ENCODE data around the gene PPP5C. TPM values are rescaled to one million over a fixed set of nuclear protein-coding genes. Genes with fewer than 3 reads are reported as not detected.
"Not testable (repeated sequence)": the region's sequence is repeated elsewhere in the genome, so short reads cannot be mapped to it uniquely, and the experiment has no call there.

PPP5C gene
- total and polyA plus RNA-seq, 9 of the 15 experiments (the other 6 are each of a cell fraction or from before 2014, with no cell fraction given): 1.9 to 166 (median 108) TPM

DNA sequence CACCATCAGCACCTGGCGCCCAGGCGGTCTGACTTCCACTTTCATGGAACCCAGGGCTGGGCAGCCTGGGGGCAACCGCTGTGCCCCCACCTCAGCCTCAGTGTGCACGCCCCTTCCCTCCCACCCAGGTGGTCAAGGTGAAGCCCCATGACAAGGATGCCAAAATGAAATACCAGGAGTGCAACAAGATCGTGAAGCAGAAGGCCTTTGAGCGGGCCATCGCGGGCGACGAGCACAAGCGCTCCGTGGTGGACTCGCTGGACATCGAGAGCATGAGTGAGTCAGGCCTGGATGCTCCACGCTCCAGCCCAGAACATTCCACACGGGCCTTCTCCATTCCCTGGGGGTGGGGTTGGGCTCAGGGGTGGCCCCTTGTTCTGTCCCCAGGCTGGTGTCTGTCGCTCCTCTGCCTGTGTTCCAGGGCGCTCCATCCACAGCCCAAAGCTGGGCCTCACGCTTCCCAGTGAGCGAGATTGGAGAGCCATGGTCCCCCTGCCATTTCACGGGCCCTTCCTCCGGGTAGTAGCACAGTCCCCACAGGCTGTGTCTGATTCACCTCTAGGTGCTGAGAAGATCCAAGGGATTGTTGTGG lies 28.7 kb downstream of the PPP5C start:
- peaks cover 0 to 12% of the 10 kb centered on the region in 2 experiments; a peak in 1 of 5 replicates for H3K4me1 ChIP-seq (replicated peaks in 1 of 2; ENCODE audit: control insufficient read depth in 2 of 2, insufficient read depth in 2 of 2, low read length in 2 of 2)
- H4K20me1 ChIP-seq (replicated peaks; ENCODE audit: control insufficient read depth, insufficient read depth, low read length); ATAC-seq; H3K27me3 ChIP-seq (ENCODE audit: control insufficient read depth in 2 of 2, insufficient read depth in 2 of 2, low read length in 2 of 2); FAIRE-seq; H3K4me2 ChIP-seq (ENCODE audit: insufficient read depth, low read length); intact Hi-C loops (cut with micrococcal nuclease); H2AFZ ChIP-seq (ENCODE audit: low read depth, low read length); DNase-seq (ENCODE audit: extremely low read depth in 1 of 4, low spot score in 3 of 4); BruUV-seq (replicated peaks); in situ Hi-C loops (cut with MboI); H3K9me1 ChIP-seq (ENCODE audit: control insufficient read depth, insufficient read depth, low read length); H3K27ac ChIP-seq (ENCODE audit: extremely low read depth, low read depth, low read length); H3K4me3 ChIP-seq; H3K9me3 ChIP-seq (replicated peaks; ENCODE audit: control insufficient read depth, insufficient read depth, low read depth, low read length); H3K9ac ChIP-seq (ENCODE audit: insufficient read depth in 1 of 2, low read depth in 2 of 2, low read length in 2 of 2): not testable (repeated sequence)
- H3K79me2 ChIP-seq (ENCODE audit: control insufficient read depth, insufficient read depth, low read length): peaks cover 20% of the 10 kb centered on the region
- POLR2A ChIA-PET: interaction anchor here (0.6 to 0.7 kb wide), 2 partner anchors 119 to 1464 kb away, joined by 3 to 4 read pairs; no protein-coding TSS in a partner anchor
- 0 out of 2 replicates have a peak, but pooled peaks have one; percentile 27 for TF ChIP-seq POLR2G (IDR thresholded peaks at IDR 0.05; ENCODE audit: low read depth, low read length)
- 96% methylated on average over 11 of the region's 22 CpGs for WGBS (ENCODE audit: insufficient coverage, low coverage, missing lambda C conversion rate)
- CTCF ChIA-PET (ENCODE audit: low intra/inter-chr PET ratio): interaction anchor here (0.7 kb wide), 1 partner anchor 14 kb away, joined by 3 read pairs; no protein-coding TSS in a partner anchor
- peaks cover 88% of the 10 kb centered on the region for H3K36me3 ChIP-seq (ENCODE audit: control insufficient read depth, insufficient read depth, low read length)

DNA sequence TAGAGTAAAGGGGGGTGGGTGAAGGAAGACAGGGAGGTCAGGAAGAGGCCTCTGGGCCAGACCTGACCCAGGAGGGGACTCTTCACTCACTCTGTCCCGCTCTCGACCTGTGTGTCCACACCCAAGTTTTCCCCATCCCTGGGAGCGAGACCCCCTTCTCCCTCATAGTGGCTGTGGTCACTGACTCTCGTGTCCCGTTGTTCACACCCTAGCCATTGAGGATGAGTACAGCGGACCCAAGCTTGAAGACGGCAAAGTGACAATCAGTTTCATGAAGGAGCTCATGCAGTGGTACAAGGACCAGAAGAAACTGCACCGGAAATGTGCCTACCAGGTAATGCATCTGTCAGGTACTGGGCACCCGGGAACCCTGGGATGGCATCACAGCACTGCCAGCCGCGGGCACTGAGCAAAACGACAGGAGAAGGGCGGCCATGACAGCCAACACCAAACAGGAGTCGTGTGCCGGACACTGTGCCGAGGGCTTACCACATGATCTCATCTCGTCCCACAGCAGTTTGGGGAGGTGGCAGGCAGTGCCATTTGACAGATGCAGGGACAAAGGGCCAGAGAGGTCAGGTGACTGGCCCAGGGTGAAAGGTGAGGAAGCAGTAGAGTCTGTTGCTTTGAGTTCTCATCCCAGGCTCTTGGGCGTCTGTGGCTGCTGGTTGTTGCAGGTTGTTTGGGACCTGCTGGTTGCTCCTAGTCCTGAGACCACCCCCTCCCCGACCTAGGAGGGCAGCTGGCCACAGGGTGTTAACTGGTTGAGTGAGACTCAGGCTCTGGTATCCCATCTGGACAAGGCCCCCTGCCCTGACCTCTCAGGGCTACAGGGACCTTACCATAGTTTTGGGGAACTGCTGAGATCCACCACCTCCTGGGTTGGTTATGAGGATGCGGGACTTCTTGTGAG lies 29.6 kb downstream of the PPP5C start:
- no peaks in the 10 kb centered on the region for H3K27me3 ChIP-seq (ENCODE audit: control insufficient read depth in 2 of 2, insufficient read depth in 2 of 2, low read length in 2 of 2)
- H3K4me3 ChIP-seq: no peak overlapping the region
- no peak for FAIRE-seq
- H3K36me3 ChIP-seq (ENCODE audit: control insufficient read depth, insufficient read depth, low read length): peaks cover 91% of the 10 kb centered on the region
- H3K9me1 ChIP-seq (ENCODE audit: control insufficient read depth, insufficient read depth, low read length): no peaks in the 10 kb centered on the region
- H3K4me1 ChIP-seq (replicated peaks in 1 of 2; ENCODE audit: control insufficient read depth in 2 of 2, insufficient read depth in 2 of 2, low read length in 2 of 2): peaks cover 0 to 12% of the 10 kb centered on the region in 2 experiments; a peak in 1 of 5 replicates
- CTCF ChIA-PET (ENCODE audit: low intra/inter-chr PET ratio): no interaction called here
- WGBS (ENCODE audit: insufficient coverage, low coverage, missing lambda C conversion rate): 92% methylated on average over 19 of the region's 20 CpGs
- BruUV-seq (replicated peaks): no TSS peak
- no peak overlapping the region for H2AFZ ChIP-seq (ENCODE audit: low read depth, low read length)
- H3K9ac ChIP-seq (ENCODE audit: insufficient read depth in 1 of 2, low read depth in 2 of 2, low read length in 2 of 2): peak overlapping the region in 1 of 2 experiments; percentile 19; a peak in 1 of 4 replicates
- POLR2A ChIA-PET: no interaction called here
- DNase-seq (ENCODE audit: extremely low read depth in 1 of 4, low spot score in 3 of 4): no peak
- H3K4me2 ChIP-seq (ENCODE audit: insufficient read depth, low read length): no peak overlapping the region
- intact Hi-C loops (cut with micrococcal nuclease) (no loop called here), in situ Hi-C loops (cut with MboI) (no loop called here)
- H4K20me1 ChIP-seq (replicated peaks; ENCODE audit: control insufficient read depth, insufficient read depth, low read length): peaks cover 10% of the 10 kb centered on the region; the same call in 1 of the 2 replicates
- peaks cover 14% of the 10 kb centered on the region for H3K79me2 ChIP-seq (ENCODE audit: control insufficient read depth, insufficient read depth, low read length)
- ATAC-seq: no peak
- H3K9me3 ChIP-seq (replicated peaks; ENCODE audit: control insufficient read depth, insufficient read depth, low read depth, low read length): no peaks in the 10 kb centered on the region
- H3K27ac ChIP-seq (ENCODE audit: extremely low read depth, low read depth, low read length): no peak overlapping the region
- TF ChIP-seq ZNF140 (CRISPR knock-in tag; IDR thresholded peaks at IDR 0.05) (no peak), MTA1 (IDR thresholded peaks at IDR 0.05; ENCODE audit: borderline replicate concordance) (no peak), ZNF764 (CRISPR knock-in tag; IDR thresholded peaks at IDR 0.05; ENCODE audit: low read depth) (no peak), ZNF589 (CRISPR knock-in tag; IDR thresholded peaks at IDR 0.05; ENCODE audit: low read depth) (no peak), ZC3H4 (CRISPR knock-in tag; IDR thresholded peaks at IDR 0.05; ENCODE audit: borderline replicate concordance) (no peak), ETV6 (IDR thresholded peaks at IDR 0.05; ENCODE audit: borderline replicate concordance in 1 of 2, low read depth in 2 of 2, low read length in 1 of 2) (no peak), ETV6 (CRISPR knock-in tag; IDR thresholded peaks at IDR 0.05; ENCODE audit: borderline replicate concordance) (no peak), U2AF1 (optimal IDR thresholded peaks at IDR 0.05; ENCODE audit: low read depth, low read length) (no peak), LEF1 (IDR thresholded peaks at IDR 0.05) (no peak)
- TF ChIP-seq, protein P1, sequence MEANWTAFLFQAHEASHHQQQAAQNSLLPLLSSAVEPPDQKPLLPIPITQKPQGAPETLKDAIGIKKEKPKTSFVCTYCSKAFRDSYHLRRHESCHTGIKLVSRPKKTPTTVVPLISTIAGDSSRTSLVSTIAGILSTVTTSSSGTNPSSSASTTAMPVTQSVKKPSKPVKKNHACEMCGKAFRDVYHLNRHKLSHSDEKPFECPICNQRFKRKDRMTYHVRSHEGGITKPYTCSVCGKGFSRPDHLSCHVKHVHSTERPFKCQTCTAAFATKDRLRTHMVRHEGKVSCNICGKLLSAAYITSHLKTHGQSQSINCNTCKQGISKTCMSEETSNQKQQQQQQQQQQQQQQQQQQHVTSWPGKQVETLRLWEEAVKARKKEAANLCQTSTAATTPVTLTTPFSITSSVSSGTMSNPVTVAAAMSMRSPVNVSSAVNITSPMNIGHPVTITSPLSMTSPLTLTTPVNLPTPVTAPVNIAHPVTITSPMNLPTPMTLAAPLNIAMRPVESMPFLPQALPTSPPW (CRISPR knock-in tag; IDR thresholded peaks at IDR 0.05): no peak
